A673 (cell line): Measurements from ENCODE around the gene CERK.

ENCODE experiments used
- EZH2 ChIP-seq: fragments of 200-600 bp; sonication (generic); IDR thresholded peaks from 2 replicates; pipeline ENCODE4 v1.6.1; 2017; ENCODE audit warnings: borderline replicate concordance, low read depth, mild to moderate bottlenecking, mixed read lengths, antibody characterized with exemption, low read length; ENCODE audit not compliant: poor library complexity, severe bottlenecking
- TF ChIP-seq, protein P1 (sequence below): fragments of 300-800, 200-600 bp; sonication (generic); conservative IDR thresholded peaks from 2 replicates; pipeline ENCODE4 v1.5.1; 2017; ENCODE audit warnings: low read depth, mild to moderate bottlenecking, antibody characterized with exemption, low read length, moderate library complexity, mixed read lengths

DNA sequence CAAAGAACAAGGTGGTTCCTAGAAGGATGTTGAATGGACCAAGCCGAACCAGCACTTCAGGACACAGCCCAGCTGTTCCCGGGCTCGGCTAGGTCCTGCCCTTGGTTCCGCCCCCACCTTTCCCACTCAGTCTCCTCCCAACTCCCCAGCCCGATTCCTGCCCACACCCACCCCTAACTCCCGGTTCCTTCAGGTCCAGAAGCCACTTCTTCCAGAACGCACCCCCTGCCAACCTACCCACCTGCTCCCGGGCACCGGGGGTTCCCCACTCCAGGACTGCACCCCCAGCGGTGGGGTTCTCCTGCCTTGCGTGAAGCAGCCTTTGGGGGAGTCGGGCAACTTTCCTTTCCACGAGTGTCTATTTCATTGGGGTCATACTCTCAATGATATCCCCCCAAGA, 30.7 kb downstream of the CERK start:
- TF ChIP-seq EZH2, result no peak
- TF ChIP-seq, protein P1, sequence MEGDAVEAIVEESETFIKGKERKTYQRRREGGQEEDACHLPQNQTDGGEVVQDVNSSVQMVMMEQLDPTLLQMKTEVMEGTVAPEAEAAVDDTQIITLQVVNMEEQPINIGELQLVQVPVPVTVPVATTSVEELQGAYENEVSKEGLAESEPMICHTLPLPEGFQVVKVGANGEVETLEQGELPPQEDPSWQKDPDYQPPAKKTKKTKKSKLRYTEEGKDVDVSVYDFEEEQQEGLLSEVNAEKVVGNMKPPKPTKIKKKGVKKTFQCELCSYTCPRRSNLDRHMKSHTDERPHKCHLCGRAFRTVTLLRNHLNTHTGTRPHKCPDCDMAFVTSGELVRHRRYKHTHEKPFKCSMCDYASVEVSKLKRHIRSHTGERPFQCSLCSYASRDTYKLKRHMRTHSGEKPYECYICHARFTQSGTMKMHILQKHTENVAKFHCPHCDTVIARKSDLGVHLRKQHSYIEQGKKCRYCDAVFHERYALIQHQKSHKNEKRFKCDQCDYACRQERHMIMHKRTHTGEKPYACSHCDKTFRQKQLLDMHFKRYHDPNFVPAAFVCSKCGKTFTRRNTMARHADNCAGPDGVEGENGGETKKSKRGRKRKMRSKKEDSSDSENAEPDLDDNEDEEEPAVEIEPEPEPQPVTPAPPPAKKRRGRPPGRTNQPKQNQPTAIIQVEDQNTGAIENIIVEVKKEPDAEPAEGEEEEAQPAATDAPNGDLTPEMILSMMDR, result no peak
